HepG2 (cell line): ENCODE data around the gene AHSG. TPM values are rescaled to one million over a fixed set of nuclear protein-coding genes. Genes with fewer than 3 reads are reported as not detected.

Experiments
- ATAC-seq: fragments of 200-7000 bp; cut with Tn5 transposase; 3 replicates; pipeline ENCODE4 v1.9.1; 2020; ENCODE audit warnings: mild to moderate bottlenecking, moderate library complexity
- BruUV-seq: library from RNA; stranded (reverse); fragments of 400-500 nt; replicated peaks from 2 replicates; lab custom pipeline; 2021; lab: Mats Ljungman, UMichigan
- CTCF ChIA-PET: fragments of 300-600 bp; formaldehyde crosslinking; extraction: SDS; loops from one replicate; lab custom pipeline; 2021; ENCODE audit warnings: low total read pairs, inconsistent platforms, low intra/inter-chr PET ratio; lab: Yijun Ruan, JAX
- POLR2A ChIA-PET: fragments of 350-600 bp; sonication (Branson Sonifier 250); formaldehyde crosslinking; loops from one replicate; lab custom pipeline; 2020; ENCODE audit warnings: antibody characterized with exemption, inconsistent platforms; lab: Yijun Ruan, JAX
- DNase-seq: peaks from one replicate; pipeline ENCODE4 v3.0.0-alpha.2; 2015; ENCODE audit warnings: low spot score
- FAIRE-seq: peaks from 3 replicates; lab custom pipeline; 2011; peaks lifted over from hg19 to GRCh38; lab: Jason Lieb, UNC
- H2AFZ ChIP-seq: one replicate; pipeline ENCODE4 v1.6.1; 2011; ENCODE audit warnings: low read length, inconsistent platforms
- H3K27ac ChIP-seq: fragments of 300-600 bp; 3 replicates; pipeline ENCODE4 v1.8.0; 2011; ENCODE audit warnings: mixed run types, mild to moderate bottlenecking, mixed read lengths, low read length, inconsistent platforms; ENCODE audit not compliant: insufficient read depth; ENCODE audit errors: extremely low read length
- H3K27me3 ChIP-seq, 2 experiments: fragments of 200-600 bp in 1 of 2; 2 replicates in 1 of 2; 3 replicates in 1 of 2; pipeline versions ENCODE4 v1.6.0 to v1.8.0; 2011; ENCODE audit warnings: low read length in 2 of 2, mild to moderate bottlenecking in 2 of 2, moderate library complexity in 2 of 2, inconsistent platforms in 1 of 2; ENCODE audit not compliant: insufficient read depth in 2 of 2, control insufficient read depth in 1 of 2
- H3K36me3 ChIP-seq, 2 experiments: fragments of 200-600 bp in 1 of 2; replicated peaks in 1 of 2; 2 replicates in 1 of 2; 3 replicates in 1 of 2; pipeline versions ENCODE4 v1.5.1 to v1.8.0; 2011; ENCODE audit warnings: low read length in 2 of 2, inconsistent platforms in 1 of 2; ENCODE audit not compliant: insufficient read depth in 2 of 2, control insufficient read depth in 1 of 2
- H3K4me1 ChIP-seq: 2 replicates; pipeline ENCODE4 v1.5.1; 2012; ENCODE audit warnings: low read length, inconsistent platforms; ENCODE audit not compliant: insufficient read depth
- H3K4me2 ChIP-seq: 2 replicates; pipeline ENCODE4 v1.6.0; 2011; ENCODE audit warnings: low read depth, low read length, inconsistent platforms
- H3K4me3 ChIP-seq, 3 experiments: fragments of 200-600 bp in 1 of 3; sonication (generic), shearing (Covaris generic) in 1 of 3; replicated peaks in 1 of 3; 2 replicates each; pipeline ENCODE4 v1.5.1; 2011 to 2016; ENCODE audit warnings: low read length in 3 of 3, inconsistent platforms in 2 of 3, low read depth in 2 of 3, mild to moderate bottlenecking in 2 of 3, control low read depth in 1 of 3, mixed read lengths in 1 of 3; ENCODE audit not compliant: insufficient read depth in 1 of 3
- H3K79me2 ChIP-seq: one replicate; pipeline ENCODE4 v1.6.1; 2011; ENCODE audit warnings: low read length, inconsistent platforms; ENCODE audit not compliant: insufficient read depth
- H3K9ac ChIP-seq: 2 replicates; pipeline ENCODE4 v1.6.0; 2011; ENCODE audit warnings: mild to moderate bottlenecking, low read depth, low read length, inconsistent platforms; ENCODE audit not compliant: insufficient read depth
- H3K9me3 ChIP-seq: 2 replicates; pipeline ENCODE4 v1.5.1; 2012; ENCODE audit warnings: mild to moderate bottlenecking, low read length
- H4K20me1 ChIP-seq: 2 replicates; pipeline ENCODE4 v1.6.0; 2011; ENCODE audit warnings: inconsistent platforms, mild to moderate bottlenecking, low read length, moderate library complexity; ENCODE audit not compliant: insufficient read depth
- AGO2 ChIP-seq: fragments of 200-400 bp; formaldehyde crosslinking; optimal IDR thresholded peaks from 2 replicates; pipeline ENCODE3; 2017; ENCODE audit warnings: mild to moderate bottlenecking, low read depth, low read length, moderate library complexity
- CEBPB ChIP-seq: IDR thresholded peaks from 2 replicates; pipeline ENCODE4 v1.6.1; 2011; ENCODE audit warnings: low read depth, low read length, improper control_type of control experiment, borderline replicate concordance
- CEBPG ChIP-seq: IDR thresholded peaks from 2 replicates; pipeline ENCODE4 v1.6.1; 2016
- FUBP1 ChIP-seq: sonication (generic); formaldehyde crosslinking; IDR thresholded peaks from 2 replicates; pipeline ENCODE4 v1.5.1; 2020; ENCODE audit warnings: missing genetic modification reagents, mild to moderate bottlenecking, borderline replicate concordance
- GATA4 ChIP-seq: sonication (generic); IDR thresholded peaks from 2 replicates; pipeline ENCODE4 v1.6.1; 2016; ENCODE audit warnings: antibody characterized with exemption, low read depth, borderline replicate concordance
- KDM2A ChIP-seq: sonication (generic); formaldehyde crosslinking; IDR thresholded peaks from 2 replicates; pipeline ENCODE4 v1.4.0; 2020; ENCODE audit warnings: low read depth, missing genetic modification reagents, borderline replicate concordance
- POLR2A ChIP-seq, 2 experiments: IDR thresholded peaks; 2 replicates each; pipeline ENCODE4 v1.6.1; 2011; ENCODE audit warnings: low read depth in 2 of 2, low read length in 2 of 2, mild to moderate bottlenecking in 1 of 2, moderate library complexity in 1 of 2; ENCODE audit not compliant: insufficient read depth in 1 of 2
- POLR2AphosphoS5 ChIP-seq: IDR thresholded peaks from 2 replicates; pipeline ENCODE4 v1.6.1; 2012; ENCODE audit warnings: low read depth, low read length
- POLR2G ChIP-seq: fragments of 200-400 bp; formaldehyde crosslinking; IDR thresholded peaks from 2 replicates; pipeline ENCODE4 v1.6.1; 2018; ENCODE audit warnings: mild to moderate bottlenecking, low read depth, low read length, moderate library complexity
- RARA ChIP-seq: IDR thresholded peaks from 2 replicates; pipeline ENCODE4 v1.6.1; 2016; ENCODE audit warnings: missing genetic modification reagents, missing compliant biosample characterization
- RBFOX2 ChIP-seq: fragments of 200-400 bp; formaldehyde crosslinking; IDR thresholded peaks from 2 replicates; pipeline ENCODE4 v1.6.1; 2017; ENCODE audit warnings: low read depth, mild to moderate bottlenecking, low read length
- RBM22 ChIP-seq: fragments of 200-400 bp; formaldehyde crosslinking; optimal IDR thresholded peaks from 2 replicates; pipeline ENCODE3; 2017; ENCODE audit warnings: mild to moderate bottlenecking, low read length, moderate library complexity
- SRSF4 ChIP-seq: fragments of 200-400 bp; formaldehyde crosslinking; IDR thresholded peaks from one replicate; pipeline ENCODE4 v1.6.1; 2018; ENCODE audit warnings: mild to moderate bottlenecking, low read depth, low read length, moderate library complexity; ENCODE audit not compliant: poor library complexity, severe bottlenecking
- TMF1 ChIP-seq: sonication (generic); formaldehyde crosslinking; IDR thresholded peaks from 2 replicates; pipeline ENCODE4 v1.8.1; 2022; ENCODE audit warnings: low read depth, missing genetic modification reagents
- ZNF484 ChIP-seq: sonication (generic); formaldehyde crosslinking; IDR thresholded peaks from 2 replicates; pipeline ENCODE4 v1.5.1; 2020; ENCODE audit warnings: mild to moderate bottlenecking, low read depth, missing genetic modification reagents, borderline replicate concordance
- ZNF784 ChIP-seq: sonication (generic); formaldehyde crosslinking; IDR thresholded peaks from 2 replicates; pipeline ENCODE4 v1.5.1; 2020; ENCODE audit warnings: missing genetic modification reagents, mild to moderate bottlenecking, borderline replicate concordance
- ZSCAN12 ChIP-seq: sonication (generic); formaldehyde crosslinking; IDR thresholded peaks from 2 replicates; pipeline ENCODE4 v1.9.0; 2021; ENCODE audit warnings: mild to moderate bottlenecking, missing genetic modification reagents
- ZSCAN29 ChIP-seq: sonication (generic); formaldehyde crosslinking; conservative IDR thresholded peaks from 2 replicates; pipeline ENCODE4 v1.4.0; 2020; ENCODE audit warnings: mild to moderate bottlenecking, missing genetic modification reagents
- WGBS: methylation state at CpG from one replicate; pipeline ENCODE4 v1.1.6; 2017; ENCODE audit warnings: low lambda C conversion rate; 5-methylcytosine and 5-hydroxymethylcytosine counted together
- in situ Hi-C: cut with HindIII; loops from 2 replicates; pipeline ENCODE4 v1.10.0; 2017; ENCODE audit warnings: low pct_unique_long_range_greater_than_20kb; ENCODE audit not compliant: extremely low pct_ligation_motif_present
- intact Hi-C: fragments of 100-400 bp; cut with micrococcal nuclease; formaldehyde crosslinking; loops from one replicate; pipeline ENCODE4 v1.10.0; 2022; ENCODE audit not compliant: unreplicated experiment
- polyA plus RNA-seq, 8 experiments: library from polyadenylated mRNA; depleted of rRNA in 3 of 8; stranded (reverse) in 7 of 8; unstranded in 1 of 8; fragments of >200 nt; fragmentation: Illumina TruSeq in 4 of 8; extraction: Trizol in 4 of 8; gene quantifications; 2 replicates each; pipeline versions ENCODE4 v1.2.1 to v1.2.3, GENCODE V29; 2011 to 2016; ENCODE audit warnings: low read depth in 4 of 8, missing spikeins in 1 of 8, mixed read lengths in 1 of 8; ENCODE audit not compliant: insufficient read depth in 1 of 8
- total RNA-seq, 5 experiments: library from RNA; depleted of rRNA; stranded (reverse); fragments of >200 nt; fragmentation: Illumina TruSeq; extraction: Trizol; gene quantifications; 2 replicates each; pipeline ENCODE4 v1.2.3, GENCODE V29; 2016; ENCODE audit warnings: low read depth in 1 of 5

The AHSG gene
- total and polyA plus RNA-seq, 2 of the 13 experiments (the other 11 are each of a cell fraction or from before 2014, with no cell fraction given): 2,043 to 19,152 TPM

- TF ChIP-seq ZSCAN29 (no peak), FUBP1 (CRISPR knock-in tag) (no peak)
- TF ChIP-seq, all 625 proteins: peak for 6
Observed at GRCh38 chr3:186624598-186624997, 11.7 kb downstream of the AHSG start (continued).

- BruUV-seq: no TSS peak
- H3K4me2 ChIP-seq: no peak overlapping the region
- H2AFZ ChIP-seq: no peak overlapping the region
- no peak for FAIRE-seq
- no peak overlapping the region for H3K4me3 ChIP-seq
- 0 out of 2 replicates have a peak, but pooled peaks have one; percentile 17 for TF ChIP-seq KDM2A
- peak; percentile 55 to 78 for TF ChIP-seq POLR2A (IDR thresholded peaks at IDR 0.05; ENCODE audit: insufficient read depth in 1 of 2, low read depth in 2 of 2, low read length in 2 of 2)
- peak; percentile 64; the same call in 1 of the 2 replicates for TF ChIP-seq CEBPB
- TF ChIP-seq RBM22: peak; percentile 76
- peak; percentile 22; the same call in 1 of the 2 replicates for TF ChIP-seq POLR2AphosphoS5
- TF ChIP-seq POLR2G: peak; percentile 52; the same call in 1 of the 2 replicates
- peak; percentile 81 for TF ChIP-seq AGO2
- peak; percentile 95 for TF ChIP-seq RBFOX2
- 0 out of 2 replicates have a peak, but pooled peaks have one; percentile 21 for TF ChIP-seq CEBPG (CRISPR knock-in tag)
- TF ChIP-seq TMF1 (CRISPR knock-in tag): 0 out of 2 replicates have a peak, but pooled peaks have one; percentile 41
- TF ChIP-seq ZSCAN12: no peak
- TF ChIP-seq GATA4: no peak
- 0 out of 2 replicates have a peak, but pooled peaks have one; percentile 52 for TF ChIP-seq ZNF784
- no peak for TF ChIP-seq SRSF4
- TF ChIP-seq ZNF484 (CRISPR knock-in tag): no peak
- TF ChIP-seq RARA: 0 out of 2 replicates have a peak, but pooled peaks have one; percentile 29
- no peaks in the 10 kb centered on the region for H3K27me3 ChIP-seq
- 73% methylated on average over 4 of the region's 4 CpGs for WGBS
- ChIA-PET CTCF (no interaction called here), POLR2A (interaction anchor here (0.8 to 2.5 kb wide), 4 partner anchors 8 to 157 kb away, joined by 3 to 12 read pairs (median 5); partner anchors contain the start of genes EIF4A2 and FETUB)
- no peak for DNase-seq
- H4K20me1 ChIP-seq: peaks cover 30% of the 10 kb centered on the region
- no peaks in the 10 kb centered on the region for H3K9me3 ChIP-seq
- peaks cover 15% of the 10 kb centered on the region for H3K4me1 ChIP-seq
- H3K9ac ChIP-seq: no peak overlapping the region
- in situ Hi-C loops: no loop called here
- ATAC-seq: peak; percentile 8
- intact Hi-C loops: no loop called here
- no peak overlapping the region for H3K27ac ChIP-seq
- H3K79me2 ChIP-seq: no peaks in the 10 kb centered on the region
- H3K36me3 ChIP-seq: peaks cover under 1 to 2% of the 10 kb centered on the region in 2 experiments; a peak in 2 of 5 replicates
Observed at GRCh38 chr3:186625600-186626042, 12.8 kb downstream of the AHSG start.
